ENCODE data around the gene IGFL4.
"Not testable (repeated sequence)": the region's sequence is repeated elsewhere in the genome, so short reads cannot be mapped to it uniquely, and the experiment has no call there.

Gene IGFL4

DNA sequence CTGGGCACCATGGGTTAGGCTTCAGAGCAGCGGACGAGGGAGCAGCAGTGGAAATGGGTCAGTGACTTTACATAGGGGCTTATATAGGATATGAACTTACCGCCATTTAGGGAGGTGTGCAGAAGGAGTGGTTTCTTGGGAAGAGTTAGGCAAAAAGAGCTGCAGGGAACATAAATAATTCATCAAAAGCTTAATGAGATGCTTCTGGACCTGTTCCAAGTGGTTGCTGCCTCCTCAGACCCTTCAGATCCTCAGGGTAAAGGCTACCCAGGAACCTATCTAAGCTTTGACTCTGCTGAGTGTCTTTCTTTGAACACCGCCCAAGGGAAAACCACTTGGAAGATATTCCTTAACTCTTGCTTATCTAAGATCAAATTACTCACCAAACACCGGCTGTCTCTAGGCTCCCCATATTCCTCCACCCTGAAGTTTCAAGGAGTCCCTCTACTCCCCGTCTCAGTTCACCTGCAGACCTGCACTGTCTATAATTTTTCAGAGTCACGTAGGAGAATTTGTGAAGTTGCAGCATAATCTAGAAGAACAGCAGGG lies at the start of gene IGFL4:
Gene IGFL4 (minus strand): TSS at position 51 of the 549 bp plus-strand sequence. CDS start 40 bp downstream, at position 11.
- DNase-seq (ENCODE audit: low read depth in 2 of 2, low spot score in 1 of 2), result no peak

GRCh38 chr19:46090444-46090843 lies 49.6 kb upstream of the IGFL4 start:
- no peak for DNase-seq (ENCODE audit: low read depth in 2 of 2, low spot score in 1 of 2)

DNA sequence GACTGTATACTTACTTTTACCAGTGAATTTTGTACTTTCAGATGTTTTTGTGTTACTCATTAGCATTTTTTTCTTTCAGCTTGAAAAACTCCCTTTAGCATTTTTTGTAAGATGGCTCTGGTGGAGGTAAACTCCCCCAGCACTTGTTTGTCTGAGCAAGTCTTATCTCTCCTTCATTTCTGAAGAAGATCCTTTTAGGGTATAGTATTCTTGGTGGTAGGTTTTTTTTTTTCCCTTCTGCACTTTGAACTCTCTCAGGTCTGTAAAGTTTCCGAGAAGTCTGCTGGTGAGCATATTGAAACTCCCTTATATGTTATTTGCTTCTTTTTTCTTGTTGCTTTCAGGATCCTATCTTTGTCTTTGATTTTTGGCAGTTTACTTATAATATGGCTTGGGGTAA lies 48.6 kb upstream of the IGFL4 start:
- no peak for DNase-seq (ENCODE audit: low read depth in 2 of 2, low spot score in 1 of 2)

GRCh38 chr19:46088101-46088500 lies 47.3 kb upstream of the IGFL4 start:
- DNase-seq (ENCODE audit: low read depth in 2 of 2, low spot score in 1 of 2), result no peak

DNA sequence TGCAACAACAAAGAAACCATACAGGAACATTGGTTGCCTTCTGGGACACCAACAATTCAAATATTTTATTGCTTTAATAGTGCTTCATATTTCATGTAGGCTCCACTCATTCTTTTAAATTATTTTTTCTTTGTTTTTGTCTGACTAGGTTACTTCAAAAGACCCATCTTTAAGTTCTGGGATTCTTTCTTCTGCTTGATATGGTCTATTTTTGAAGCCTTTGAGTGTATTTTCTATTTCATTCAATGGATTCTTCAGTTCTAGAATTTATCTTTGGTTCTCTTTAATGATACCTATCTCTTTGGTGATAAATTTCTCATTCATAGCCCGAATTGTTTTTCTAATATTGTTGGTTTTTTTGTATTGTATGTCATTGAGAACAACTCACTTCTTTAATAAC lies 45.1 kb upstream of the IGFL4 start:
- DNase-seq (ENCODE audit: low read depth in 2 of 2, low spot score in 1 of 2), result no peak

- DNase-seq (ENCODE audit: low read depth in 2 of 2, low spot score in 1 of 2), result no peak
Observed at GRCh38 chr19:46082728-46083050, 41.9 kb upstream of the IGFL4 start.

- DNase-seq (ENCODE audit: low read depth in 2 of 2, low spot score in 1 of 2), result no peak
Observed at GRCh38 chr19:46081928-46082727, 41.3 kb upstream of the IGFL4 start.

DNA sequence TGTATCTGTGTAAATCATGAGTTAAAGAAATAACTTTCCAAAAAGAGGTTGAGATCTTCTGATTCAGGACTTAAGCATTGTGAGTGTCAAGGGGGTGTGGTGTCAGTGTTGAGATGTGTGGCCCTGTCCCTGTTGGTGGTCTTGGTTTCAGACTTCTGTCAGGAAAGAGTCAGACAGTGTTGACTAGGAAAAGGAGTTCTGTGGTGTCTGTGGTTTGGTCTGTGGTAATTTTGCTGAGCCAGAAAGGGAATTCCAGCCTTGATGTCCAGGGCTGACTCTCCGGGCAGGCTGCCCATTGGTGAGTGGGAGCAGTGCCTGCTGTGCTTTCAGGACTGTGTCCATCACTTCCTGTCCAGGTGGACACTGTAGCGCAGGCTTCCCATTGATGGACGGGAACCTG lies 39.8 kb upstream of the IGFL4 start:
- no peak for DNase-seq (ENCODE audit: low read depth in 2 of 2, low spot score in 1 of 2)

DNA sequence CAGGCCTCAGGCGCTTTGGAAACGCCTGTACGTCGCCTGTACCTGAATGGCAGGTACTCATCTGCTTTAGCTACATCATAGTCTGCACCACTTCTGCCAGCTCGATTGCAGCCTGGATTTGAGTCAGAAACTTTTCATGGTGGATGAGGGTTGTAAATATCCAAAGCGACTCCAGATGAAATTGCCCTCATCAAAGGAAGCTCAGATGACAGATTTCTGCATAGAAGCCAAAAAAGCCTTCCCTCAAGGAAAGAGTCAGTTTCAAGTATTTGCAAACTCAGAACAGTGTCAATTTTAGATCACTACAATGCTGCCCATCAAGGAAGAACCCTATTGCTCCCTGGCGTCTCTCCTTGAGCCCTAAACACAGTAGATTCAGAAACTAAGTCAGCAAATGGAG lies 38.8 kb upstream of the IGFL4 start:
- no peak for DNase-seq (ENCODE audit: low read depth in 2 of 2, low spot score in 1 of 2)

- not testable (repeated sequence) for DNase-seq (ENCODE audit: low read depth in 2 of 2, low spot score in 1 of 2)
Observed at GRCh38 chr19:46078573-46079332, 38.0 kb upstream of the IGFL4 start.

DNA sequence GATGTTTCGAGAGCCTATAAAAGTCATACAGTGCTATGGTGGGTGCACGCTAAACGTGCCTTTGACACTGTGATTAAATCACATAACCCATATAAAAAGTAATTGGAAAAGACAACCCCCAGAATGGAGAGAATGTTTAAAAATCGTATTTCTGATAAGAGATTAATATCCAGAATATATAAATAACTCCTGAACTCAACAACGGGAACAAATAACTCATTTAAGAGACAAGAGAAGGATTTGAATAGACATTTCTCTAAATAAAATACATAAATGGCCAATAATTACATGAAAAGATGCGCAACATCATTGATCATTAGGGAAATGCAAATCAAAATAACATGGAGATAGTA lies 37.0 kb upstream of the IGFL4 start:
- no peak for DNase-seq (ENCODE audit: low read depth in 2 of 2, low spot score in 1 of 2)

GRCh38 chr19:46076951-46077814 lies 36.4 kb upstream of the IGFL4 start:
- DNase-seq (ENCODE audit: low read depth in 2 of 2, low spot score in 1 of 2), result no peak

GRCh38 chr19:46076031-46076880 lies 35.5 kb upstream of the IGFL4 start:
- no peak for DNase-seq (ENCODE audit: low read depth in 2 of 2, low spot score in 1 of 2)

DNA sequence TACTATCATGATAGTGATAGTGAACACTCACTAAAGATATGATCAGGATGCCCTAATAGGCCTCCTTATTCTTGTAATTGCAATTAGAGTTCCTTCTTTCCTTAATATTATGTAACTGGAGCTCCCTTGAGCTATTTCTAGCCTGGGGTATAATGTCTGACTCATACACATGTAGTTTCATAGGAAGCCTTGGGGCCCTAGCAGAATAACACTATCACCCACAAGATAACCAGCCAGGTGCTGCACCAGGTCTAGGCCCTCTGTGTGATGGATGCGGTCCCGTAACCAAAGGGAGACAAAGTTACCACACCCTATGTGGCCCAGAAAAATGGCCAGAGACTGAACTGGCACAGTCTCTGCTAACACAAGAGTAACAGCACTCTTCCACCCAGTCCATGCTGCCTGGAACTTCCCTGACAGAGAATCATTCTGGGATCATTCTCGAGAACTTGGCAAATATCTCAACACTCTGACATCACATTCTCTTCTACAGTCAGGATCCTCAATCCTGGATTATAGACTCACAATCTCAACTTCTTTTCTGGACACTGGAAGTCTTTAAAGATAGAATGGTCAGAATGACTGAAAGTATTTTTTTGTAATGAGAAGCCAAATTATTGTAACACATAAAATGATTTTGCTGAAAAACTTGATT lies 32.6 kb upstream of the IGFL4 start:
- DNase-seq (ENCODE audit: low read depth in 2 of 2, low spot score in 1 of 2), result no peak

DNA sequence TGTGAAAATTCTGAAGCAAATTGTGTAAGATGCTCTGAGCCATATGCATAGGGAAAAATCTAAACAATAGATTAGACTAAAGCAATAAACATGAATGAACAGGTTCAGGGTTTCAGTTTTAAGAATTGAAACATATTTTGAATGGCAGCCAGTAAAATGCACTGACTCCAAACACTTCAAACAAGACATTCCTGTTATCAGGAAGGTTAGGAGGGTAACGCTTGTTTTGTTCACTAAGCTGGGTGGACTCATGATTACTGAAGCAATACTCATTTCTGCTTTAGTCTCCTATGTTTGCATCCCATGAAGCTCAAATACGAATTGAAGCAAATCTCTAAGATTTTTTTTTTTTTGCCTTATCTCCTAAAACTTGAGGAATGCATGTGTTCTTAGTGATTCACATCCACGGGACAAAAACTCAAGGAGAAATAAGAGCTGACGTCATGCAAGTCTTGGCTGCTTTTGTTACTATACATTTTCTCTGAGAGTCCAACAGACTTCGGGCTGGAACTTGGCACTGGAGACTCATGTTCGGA lies 29.1 kb upstream of the IGFL4 start:
- DNase-seq (ENCODE audit: low read depth in 2 of 2, low spot score in 1 of 2), result no peak

GRCh38 chr19:46068345-46069258 lies 27.8 kb upstream of the IGFL4 start:
- no peak for DNase-seq (ENCODE audit: low read depth in 2 of 2, low spot score in 1 of 2)

DNA sequence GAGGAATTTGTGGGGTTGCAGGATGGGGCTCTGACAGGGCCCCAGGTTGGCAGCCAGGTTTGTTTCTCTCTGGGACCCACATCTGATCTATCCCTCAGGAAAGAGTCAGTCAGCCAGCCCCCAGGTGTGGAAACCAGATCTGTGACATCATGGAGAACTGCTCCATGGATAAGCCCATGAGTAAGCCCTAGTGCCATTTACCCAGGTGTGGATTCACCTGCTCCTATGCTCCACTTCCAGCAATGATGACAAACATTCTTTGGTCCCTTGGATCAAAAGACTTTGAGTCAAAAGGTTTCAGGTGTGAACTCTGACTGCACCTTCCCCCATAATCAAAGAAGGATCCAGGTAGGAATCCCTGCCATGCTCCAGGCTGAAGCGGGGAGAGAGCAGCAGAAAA lies 26.9 kb upstream of the IGFL4 start:
- DNase-seq (ENCODE audit: low read depth in 2 of 2, low spot score in 1 of 2), result no peak

- DNase-seq (ENCODE audit: low read depth in 2 of 2, low spot score in 1 of 2), result no peak
Observed at GRCh38 chr19:46066471-46066870, 25.7 kb upstream of the IGFL4 start.
